Heart left ventricle (tissue), 16 donors: Measurements from ENCODE around the gene XKR7. TPM values are rescaled to one million over a fixed set of nuclear protein-coding genes. Genes with fewer than 3 reads are reported as not detected.

Source experiments
- ATAC-seq, 4 donors: fragments of 200-7000 bp; cut with Tn5 transposase; one replicate each; pipeline ENCODE4 v1.9.1; 2020 to 2022; ENCODE audit warnings: moderate library complexity in 4 of 4, mild to moderate bottlenecking in 3 of 4, moderate number of reproducible peaks in 1 of 4
- DNase-seq, 5 donors: peaks; one replicate each; pipeline ENCODE4 v3.0.0-alpha.2; 2020
- H3K27ac ChIP-seq, 12 donors: fragments of 200-600 bp; sonication (generic) in 4 of 12; one replicate each; pipeline versions ENCODE4 v1.5.0 to v1.8.0; 2016 to 2022; ENCODE audit warnings: mild to moderate bottlenecking in 2 of 12
- H3K27me3 ChIP-seq, 9 donors: fragments of 200-600 bp; sonication (generic) in 2 of 9; one replicate each; pipeline versions ENCODE4 v1.5.1 to v1.8.0; 2016 to 2022; ENCODE audit warnings: mild to moderate bottlenecking in 3 of 9
- H3K36me3 ChIP-seq, 9 donors: fragments of 200-600 bp; sonication (generic) in 2 of 9; one replicate each; pipeline versions ENCODE4 v1.5.0 to v1.8.0; 2018 to 2022; ENCODE audit warnings: mild to moderate bottlenecking in 2 of 9
- H3K4me1 ChIP-seq, 12 donors: fragments of 200-600 bp; sonication (generic) in 4 of 12; one replicate each; pipeline versions ENCODE4 v1.5.0 to v1.8.0; 2016 to 2022; ENCODE audit warnings: mild to moderate bottlenecking in 3 of 12
- H3K4me3 ChIP-seq, 12 donors: fragments of 200-600 bp; sonication (generic) in 4 of 12; one replicate each; pipeline versions ENCODE4 v1.5.0 to v1.8.0; 2017 to 2022; ENCODE audit warnings: mild to moderate bottlenecking in 9 of 12, moderate library complexity in 4 of 12
- H3K9me3 ChIP-seq, 12 donors: fragments of 200-600 bp; sonication (generic) in 4 of 12; one replicate each; pipeline versions ENCODE4 v1.5.0 to v1.8.0; 2016 to 2022; ENCODE audit warnings: mild to moderate bottlenecking in 1 of 12
- CTCF ChIP-seq, 12 donors: fragments of 200-600 bp; sonication (generic) in 4 of 12; IDR thresholded peaks; one replicate each; pipeline versions ENCODE4 v1.5.0 to v1.8.0; 2018 to 2022; ENCODE audit warnings: antibody characterized with exemption in 12 of 12, mild to moderate bottlenecking in 5 of 12
- POLR2A ChIP-seq, 2 donors: fragments of 450-650 bp; IDR thresholded peaks; one replicate each; pipeline ENCODE4 v1.6.1; 2017; ENCODE audit warnings: antibody characterized with exemption in 2 of 2, mild to moderate bottlenecking in 2 of 2, moderate library complexity in 2 of 2
- WGBS, 4 donors: extraction: QIAGEN DNeasy Blood & Tissue Kit in 2 of 4; methylation state at CpG; one replicate each; pipeline versions ENCODE4 v1.1.5 to v1.1.7; 2013 to 2018; 5-methylcytosine and 5-hydroxymethylcytosine counted together
- intact Hi-C, 10 donors: fragments of 100-400 bp; cut with DNase I; formaldehyde crosslinking; loops; one replicate each; pipeline versions ENCODE4 v1.11.1 to v1.14.2; 2022
- polyA plus RNA-seq, 2 donors: library from polyadenylated mRNA; stranded (reverse); fragments of 200-250 nt; gene quantifications; one replicate each; pipeline ENCODE4 v1.2.3, GENCODE V29; 2013
- total RNA-seq, 9 donors: library from RNA; depleted of rRNA in 2 of 9; stranded (reverse); fragments of >200 nt in 2 of 9; fragmentation: NEBNext Ultra II Directional in 3 of 9; extraction: Animal tissue kit (Norgen Biotek cat#: 25700) in 3 of 9; gene quantifications; one replicate each; pipeline versions ENCODE4 v1.1.0 to v1.2.4, GENCODE V29; 2016 to 2023
- donor health status: ischemic (EF 13 %, LVEDD 7.1; RV severe dilation, severe dysfunction).
- donor health status: healthy with polysubstance abuse.
- donor health status: DM: no; HTN: yes; CAD: no.
- donor health status: DM: no; HTN: no; CAD: no.
- donor health status: ischemic (EF 25% LVEDD 6.9; RV normal size, moderate dysfunction).
- donor health status: ischemic (EF 25% LVEDD 5.7; RV mildly dilated, moderate dysfunction).
- donor health status: healthy.
- donor health status: DM: yes; HTN: yes; CAD: no.
- donor health status: ischemic (EF 35%, LVEDD 5.7; RV mildly dilated, moderate dysfunction).
- donor health status: nonischemic (EF 11% LVEDD 7.7; RV severe dilation, severe dysfunction).
- donor health status: DM: yes; HTN: yes; CAD: no.
- donor health status: PGD.
- donor health status: ischemic (EF 29% LVEDD 5.4; RV normal size, mild dysfunction).
- donor health status: nonischemic (EF 23%, LVEDD 6.1; RV moderate dilation, normal function).

The XKR7 gene
- total and polyA plus RNA-seq, 11 donors: not detected

GRCh38 chr20:32028647-32029372, 60.9 kb downstream of the XKR7 start:
- no peak for TF ChIP-seq POLR2A (IDR thresholded peaks at IDR 0.05)
- no peak for TF ChIP-seq CTCF (IDR thresholded peaks at IDR 0.05)
- Histone ChIP-seq H3K4me3 (no peak overlapping the region), H3K4me1 (peaks cover 0 to 26% (median 7%) of the 10 kb centered on the region in 12 donors), H3K9me3 (no peaks in the 10 kb centered on the region), H3K27me3 (peaks cover 0 to 20% (median 3%) of the 10 kb centered on the region in 9 donors), H3K36me3 (peaks cover 0 to 42% (median 10%) of the 10 kb centered on the region in 9 donors), H3K27ac (no peak overlapping the region)
- DNase-seq: no peak
- ATAC-seq: no peak
- 47 to 56% (median 54%) methylated on average over 12 of the region's 12 CpGs for whole genome bisulfite sequencing, 4 donors
- intact Hi-C loops: no loop called here

GRCh38 chr20:32029561-32029960, 61.6 kb downstream of the XKR7 start:
- no peak for ATAC-seq
- DNase-seq: no peak
- peaks cover 0 to 33% (median 7%) of the 10 kb centered on the region in 12 donors for H3K4me1 ChIP-seq
- TF ChIP-seq CTCF (IDR thresholded peaks at IDR 0.05) (no peak), POLR2A (IDR thresholded peaks at IDR 0.05) (no peak)
- peaks cover 0 to 37% (median 10%) of the 10 kb centered on the region in 9 donors for H3K36me3 ChIP-seq
- intact Hi-C loops: no loop called here
- H3K27me3 ChIP-seq: peaks cover 0 to 20% (median 2%) of the 10 kb centered on the region in 9 donors
- no peaks in the 10 kb centered on the region for H3K9me3 ChIP-seq
- H3K4me3 ChIP-seq: no peak overlapping the region
- no peak overlapping the region for H3K27ac ChIP-seq
- WGBS, 4 donors: 83 to 91% (median 87%) methylated on average over 4 to 11 of the region's 11 CpGs

GRCh38 chr20:32031007-32031958, 63.3 kb downstream of the XKR7 start:
- Histone ChIP-seq H3K36me3 (peaks cover 0 to 23% (median 5%) of the 10 kb centered on the region in 9 donors), H3K4me1 (peaks cover 3 to 50% (median 8%) of the 10 kb centered on the region in 12 donors), H3K27me3 (peaks cover 0 to 28% (median 4%) of the 10 kb centered on the region in 9 donors), H3K4me3 (peak overlapping the region in 11 of 12 donors; percentile 2 to 42 (median 32)), H3K27ac (no peak overlapping the region), H3K9me3 (no peaks in the 10 kb centered on the region)
- ATAC-seq (peak; percentile 72 to 90 (median 82)), DNase-seq (peak; percentile 78 to 88 (median 84))
- intact Hi-C loops: loop anchor here (1.0 to 10.0 kb wide), 12 partner anchors 61 to 624 kb away; partner anchors contain the start of gene PDRG1 (in 8 of the 10)
- no peak for TF ChIP-seq POLR2A (IDR thresholded peaks at IDR 0.05)
- TF ChIP-seq CTCF (IDR thresholded peaks at IDR 0.05): peak; percentile 82 to 97 (median 90)
- 26 to 31% (median 27%) methylated on average over 37 to 59 of the region's 59 CpGs for WGBS, 4 donors
